ENCODE measurements around the gene TSPAN32. TPM values are rescaled to one million over a fixed set of nuclear protein-coding genes. Genes with fewer than 3 reads are reported as not detected.

The TSPAN32 gene
- polyA plus RNA-seq, 1 donor (not counting 4 experiments of a cell fraction or from before 2014, with no cell fraction given) = not detected

GRCh38 chr11:2302896-2303626, 1.2 kb downstream of the TSPAN32 start:
- H3K9me3 ChIP-seq (ENCODE audit: control insufficient read depth, low read depth, low read length) = no peaks in the 10 kb centered on the region
- no peak for TF ChIP-seq EZH2 (IDR thresholded peaks at IDR 0.05; ENCODE audit: low read length)
- no peak for TF ChIP-seq CTCF (optimal IDR thresholded peaks at IDR 0.05 in 1 of 3, IDR thresholded peaks at IDR 0.05 in 1 of 3, conservative IDR thresholded peaks at IDR 0.05 in 1 of 3; ENCODE audit: extremely low read depth in 1 of 3, insufficient read depth in 2 of 3, low read length in 3 of 3)
- no peaks in the 10 kb centered on the region for H3K36me3 ChIP-seq (ENCODE audit: control insufficient read depth in 2 of 2, extremely low read depth in 1 of 2, insufficient read depth in 2 of 2, low read length in 2 of 2)
- H2AFZ ChIP-seq (ENCODE audit: control insufficient read depth, low read length) = no peak overlapping the region
- dilution Hi-C loops (cut with MboI; ENCODE audit: extremely low pct_ligation_motif_present, low sequenced_read_pairs) = no loop called here
- no peak for FAIRE-seq
- H4K20me1 ChIP-seq (ENCODE audit: control insufficient read depth, extremely low read depth, insufficient read depth, low read length) = no peaks in the 10 kb centered on the region
- no peaks in the 10 kb centered on the region for H3K4me1 ChIP-seq (ENCODE audit: control insufficient read depth, extremely low read depth, insufficient read depth, low read length)
- no peak overlapping the region for H3K27ac ChIP-seq (ENCODE audit: control insufficient read depth, insufficient read depth, low read length)
- H3K27me3 ChIP-seq (ENCODE audit: control insufficient read depth, extremely low read depth, insufficient read depth, low read length) = peaks cover 10% of the 10 kb centered on the region
- H3K79me2 ChIP-seq (ENCODE audit: control insufficient read depth, insufficient read depth, low read length) = no peaks in the 10 kb centered on the region
- H3K9me1 ChIP-seq (ENCODE audit: control insufficient read depth, extremely low read depth, insufficient read depth, low read length) = no peaks in the 10 kb centered on the region
- DNase-seq (ENCODE audit: low read depth, low spot score) = no peak
- H3K4me3 ChIP-seq (ENCODE audit: control insufficient read depth in 2 of 3, extremely low read depth in 1 of 3, insufficient read depth in 2 of 3, low read depth in 1 of 3, low read length in 3 of 3) = no peak overlapping the region
- no peak overlapping the region for H3K4me2 ChIP-seq (ENCODE audit: control insufficient read depth, extremely low read depth, insufficient read depth, low read depth, low read length)
- H3K9ac ChIP-seq (ENCODE audit: control insufficient read depth, extremely low read depth, insufficient read depth, low read length) = no peak overlapping the region

GRCh38 chr11:2303627-2304505, 2.1 kb downstream of the TSPAN32 start:
- no peak overlapping the region for H3K27ac ChIP-seq (ENCODE audit: control insufficient read depth, insufficient read depth, low read length)
- no peak for FAIRE-seq

More at GRCh38 chr11:2303627-2304505, 2.1 kb downstream of the TSPAN32 start:
- no peak overlapping the region for H3K4me3 ChIP-seq (ENCODE audit: control insufficient read depth in 2 of 3, extremely low read depth in 1 of 3, insufficient read depth in 2 of 3, low read depth in 1 of 3, low read length in 3 of 3)
- TF ChIP-seq EZH2 (IDR thresholded peaks at IDR 0.05; ENCODE audit: low read length) (no peak), CTCF (optimal IDR thresholded peaks at IDR 0.05 in 1 of 3, IDR thresholded peaks at IDR 0.05 in 1 of 3, conservative IDR thresholded peaks at IDR 0.05 in 1 of 3; ENCODE audit: extremely low read depth in 1 of 3, insufficient read depth in 2 of 3, low read length in 3 of 3) (no peak)
- no peaks in the 10 kb centered on the region for H3K9me3 ChIP-seq (ENCODE audit: control insufficient read depth, low read depth, low read length)
- peaks cover 2% of the 10 kb centered on the region for H3K27me3 ChIP-seq (ENCODE audit: control insufficient read depth, extremely low read depth, insufficient read depth, low read length)
- no peaks in the 10 kb centered on the region for H4K20me1 ChIP-seq (ENCODE audit: control insufficient read depth, extremely low read depth, insufficient read depth, low read length)
- H2AFZ ChIP-seq (ENCODE audit: control insufficient read depth, low read length) = no peak overlapping the region
- no peak overlapping the region for H3K9ac ChIP-seq (ENCODE audit: control insufficient read depth, extremely low read depth, insufficient read depth, low read length)
- DNase-seq (ENCODE audit: low read depth, low spot score) = no peak
- no peaks in the 10 kb centered on the region for H3K4me1 ChIP-seq (ENCODE audit: control insufficient read depth, extremely low read depth, insufficient read depth, low read length)
- H3K79me2 ChIP-seq (ENCODE audit: control insufficient read depth, insufficient read depth, low read length) = no peaks in the 10 kb centered on the region
- dilution Hi-C loops (cut with MboI; ENCODE audit: extremely low pct_ligation_motif_present, low sequenced_read_pairs) = no loop called here
- H3K9me1 ChIP-seq (ENCODE audit: control insufficient read depth, extremely low read depth, insufficient read depth, low read length) = no peaks in the 10 kb centered on the region
- H3K36me3 ChIP-seq (ENCODE audit: control insufficient read depth in 2 of 2, extremely low read depth in 1 of 2, insufficient read depth in 2 of 2, low read length in 2 of 2) = no peaks in the 10 kb centered on the region
- H3K4me2 ChIP-seq (ENCODE audit: control insufficient read depth, extremely low read depth, insufficient read depth, low read depth, low read length) = no peak overlapping the region

Data from keratinocyte (primary cell).